T-cell (primary cell): Measurements from ENCODE around the gene PIP4K2B. TPM values are rescaled to one million over a fixed set of nuclear protein-coding genes. Genes with fewer than 3 reads are reported as not detected.

Experiments used
- ATAC-seq, 4 experiments: fragments of 200-7000 bp in 3 of 4; fragments of 150-1000 bp in 1 of 4; cut with Tn5 transposase; replicated peaks in 1 of 4; 1 replicate in 3 of 4; 2 replicates in 1 of 4; pipeline ENCODE4 v1.10.0; 2021; ENCODE audit warnings: moderate library complexity in 3 of 4, mild to moderate bottlenecking in 2 of 4, moderate number of reproducible peaks in 1 of 4
- CTCF ChIA-PET, 2 donors: fragments of 300-600 bp; sonication (Branson Sonifier 250); formaldehyde crosslinking; loops; one replicate each; lab custom pipeline; 2022; ENCODE audit warnings: antibody characterized with exemption in 2 of 2; lab: Charles Lee
- POLR2A ChIA-PET, 2 donors: fragments of 300-600 bp; sonication (Branson Sonifier 250); formaldehyde crosslinking; loops; one replicate each; lab custom pipeline; 2022; ENCODE audit warnings: antibody characterized with exemption in 2 of 2; lab: Charles Lee
- DNase-seq, 35 experiments: peaks; one replicate each; pipeline versions ENCODE4 v3.0.0 to v3.0.0-alpha.2; 2013 to 2023
- H3K27ac ChIP-seq: one replicate; pipeline ENCODE4 v1.5.1; 2013; ENCODE audit warnings: low read length
- H3K27me3 ChIP-seq, 2 experiments: replicated peaks in 1 of 2; 1 replicate in 1 of 2; 2 replicates in 1 of 2; pipeline versions ENCODE4 v1.6.1 to v1.7.0; 2013; ENCODE audit warnings: low read length in 1 of 2, mixed read lengths in 1 of 2; ENCODE audit not compliant: control insufficient read depth in 2 of 2, insufficient read depth in 2 of 2; ENCODE audit errors: extremely low read depth in 1 of 2
- H3K36me3 ChIP-seq, 2 donors: 1 replicate in 1 of 2; 2 replicates in 1 of 2; pipeline versions ENCODE4 v1.6.1 to v1.7.0; 2013; ENCODE audit warnings: low read length in 1 of 2; ENCODE audit not compliant: control insufficient read depth in 2 of 2, insufficient read depth in 1 of 2; ENCODE audit errors: extremely low read depth in 1 of 2
- H3K4me1 ChIP-seq, 2 experiments: 1 replicate in 1 of 2; 2 replicates in 1 of 2; pipeline versions ENCODE4 v1.6.1 to v1.7.0; 2013; ENCODE audit warnings: low read length in 2 of 2, mixed read lengths in 1 of 2; ENCODE audit not compliant: insufficient read depth in 2 of 2, control insufficient read depth in 1 of 2; ENCODE audit errors: extremely low read depth in 1 of 2
- H3K4me3 ChIP-seq, 2 donors: 1 replicate in 1 of 2; 2 replicates in 1 of 2; pipeline versions ENCODE4 v1.5.1 to v1.7.0; 2013; ENCODE audit warnings: mild to moderate bottlenecking in 2 of 2, low read length in 1 of 2, moderate library complexity in 1 of 2; ENCODE audit not compliant: control insufficient read depth in 1 of 2; ENCODE audit errors: extremely low read depth in 1 of 2
- H3K9me3 ChIP-seq: 2 replicates; pipeline ENCODE4 v1.7.0; 2013
- H3K27ac Mint-ChIP-seq, 2 donors: one replicate each; pipeline ENCODE4 v1.8.0; 2020 to 2021; ENCODE audit warnings: mild to moderate bottlenecking in 2 of 2, mixed read lengths in 2 of 2
- H3K27me3 Mint-ChIP-seq, 2 donors: one replicate each; pipeline ENCODE4 v1.8.0; 2021 to 2022; ENCODE audit warnings: mixed read lengths in 2 of 2
- H3K36me3 Mint-ChIP-seq: one replicate; pipeline ENCODE4 v1.8.0; 2021; ENCODE audit warnings: mixed read lengths
- H3K4me1 Mint-ChIP-seq, 3 donors: one replicate each; pipeline ENCODE4 v1.8.0; 2020 to 2022; ENCODE audit warnings: mixed read lengths in 3 of 3, mild to moderate bottlenecking in 1 of 3
- H3K4me3 Mint-ChIP-seq, 3 donors: one replicate each; pipeline ENCODE4 v1.8.0; 2020 to 2022; ENCODE audit warnings: mild to moderate bottlenecking in 3 of 3, mixed read lengths in 3 of 3, moderate library complexity in 3 of 3
- H3K9me3 Mint-ChIP-seq, 3 donors: one replicate each; pipeline ENCODE4 v1.8.0; 2020 to 2022; ENCODE audit warnings: mixed read lengths in 3 of 3
- WGBS: methylation state at CpG from one replicate; pipeline ENCODE4 v1.1.5; 2013; ENCODE audit warnings: missing lambda C conversion rate; ENCODE audit not compliant: insufficient coverage; 5-methylcytosine and 5-hydroxymethylcytosine counted together
- total RNA-seq, 35 experiments: library from RNA in 6 of 35; stranded (reverse) in 6 of 35; fragments of 120-200 nt in 1 of 35; gene quantifications; one replicate each; pipeline versions ENCODE4 v1.2.1 to v1.2.4 and lab custom pipeline; 2013 to 2026

The PIP4K2B gene
- total RNA-seq, 5 donors from 2014 or later (not counting 1 experiment from before 2014, with no cell fraction given) = 36.4 to 60.3 (median 52.6) TPM

GRCh38 chr17:38815576-38816193, 16.3 kb upstream of the PIP4K2B start:
- peak in 3 of 35 experiments; percentile 5 to 49 (median 7) for DNase-seq

GRCh38 chr17:38809828-38810227, 10.5 kb upstream of the PIP4K2B start:
- peaks cover 9 to 75% of the 10 kb centered on the region in 2 donors for H3K36me3 ChIP-seq
- H3K27ac Mint-ChIP-seq = no peak overlapping the region
- 94% methylated on average over 7 of the region's 7 CpGs for WGBS
- H3K9me3 ChIP-seq = no peaks in the 10 kb centered on the region
- no peaks in the 10 kb centered on the region for H3K27me3 Mint-ChIP-seq
- no peak for ATAC-seq
- no peaks in the 10 kb centered on the region for H3K9me3 Mint-ChIP-seq
- ChIA-PET POLR2A (interaction anchor here in 1 of 2 donors (0.7 kb wide), 2 partner anchors 53 to 128 kb away, joined by 3 to 4 read pairs; no protein-coding TSS in a partner anchor), CTCF (no interaction called here)
- H3K27me3 ChIP-seq = peaks cover 0 to 4% of the 10 kb centered on the region in 2 experiments
- H3K4me3 Mint-ChIP-seq = no peak overlapping the region
- peaks cover 37% of the 10 kb centered on the region for H3K36me3 Mint-ChIP-seq
- H3K4me3 ChIP-seq = no peak overlapping the region
- no peaks in the 10 kb centered on the region for H3K4me1 Mint-ChIP-seq
- no peak overlapping the region for H3K27ac ChIP-seq
- no peaks in the 10 kb centered on the region for H3K4me1 ChIP-seq
- no peak for DNase-seq

More at GRCh38 chr17:38815576-38816193, 16.3 kb upstream of the PIP4K2B start:
- peaks cover 3 to 65% of the 10 kb centered on the region in 2 donors for H3K36me3 ChIP-seq
- H3K27me3 Mint-ChIP-seq = no peaks in the 10 kb centered on the region
- H3K4me3 Mint-ChIP-seq = no peak overlapping the region
- no peaks in the 10 kb centered on the region for H3K9me3 ChIP-seq
- peak overlapping the region in 1 of 2 donors; percentile 1 for H3K27ac Mint-ChIP-seq
- H3K4me3 ChIP-seq = no peak overlapping the region
- no peak overlapping the region for H3K27ac ChIP-seq
- peaks cover 0 to 6% of the 10 kb centered on the region in 2 experiments for H3K4me1 ChIP-seq
- no peaks in the 10 kb centered on the region for H3K27me3 ChIP-seq
- ChIA-PET POLR2A (no interaction called here), CTCF (no interaction called here)
- H3K9me3 Mint-ChIP-seq = no peaks in the 10 kb centered on the region
- peaks cover 0 to 13% (median 12%) of the 10 kb centered on the region in 3 donors for H3K4me1 Mint-ChIP-seq
- H3K36me3 Mint-ChIP-seq = peaks cover 21% of the 10 kb centered on the region
- whole genome bisulfite sequencing = 83% methylated on average over 1 of the region's 8 CpGs
- peak in 1 of 4 experiments; percentile 45 for ATAC-seq

- Mint-ChIP-seq H3K4me1 (peaks cover 40 to 43% (median 43%) of the 10 kb centered on the region in 3 donors), H3K27me3 (no peaks in the 10 kb centered on the region), H3K36me3 (peaks cover 26% of the 10 kb centered on the region), H3K9me3 (no peaks in the 10 kb centered on the region), H3K4me3 (peak overlapping the region; percentile 80 to 95 (median 83)), H3K27ac (peak overlapping the region; percentile 86 to 88)
- no peaks in the 10 kb centered on the region for H3K27me3 ChIP-seq
- H3K4me1 ChIP-seq = peaks cover 17 to 20% of the 10 kb centered on the region in 2 experiments
- peak overlapping the region; percentile 78 for H3K27ac ChIP-seq
- 25% methylated on average over 4 of the region's 14 CpGs for WGBS
- H3K9me3 ChIP-seq = no peaks in the 10 kb centered on the region
- H3K36me3 ChIP-seq = peaks cover 3 to 39% of the 10 kb centered on the region in 2 donors
- CTCF ChIA-PET = no interaction called here
- POLR2A ChIA-PET = interaction anchor here in 1 of 2 donors (0.5 kb wide), 1 partner anchor 45 kb away, joined by 7 read pairs; no protein-coding TSS in a partner anchor
- H3K4me3 ChIP-seq = peak overlapping the region; percentile 92 to 96
- ATAC-seq (no peak), DNase-seq (no peak)
Measured at GRCh38 chr17:38800237-38800760, 943 bp upstream of the PIP4K2B start.

- H3K36me3 Mint-ChIP-seq = peaks cover 24% of the 10 kb centered on the region
- peak overlapping the region; percentile 60 to 68 for H3K4me3 ChIP-seq
Measured at GRCh38 chr17:38798614-38799500, 499 bp downstream of the PIP4K2B start.

GRCh38 chr17:38797828-38798227, 1.5 kb downstream of the PIP4K2B start:
- CTCF ChIA-PET = no interaction called here
- peak overlapping the region; percentile 28 for H3K27ac ChIP-seq
- POLR2A ChIA-PET = no interaction called here
- no peaks in the 10 kb centered on the region for H3K9me3 ChIP-seq
- peak overlapping the region; percentile 60 to 68 for H3K4me3 ChIP-seq
- Mint-ChIP-seq H3K36me3 (peaks cover 21% of the 10 kb centered on the region), H3K27ac (peak overlapping the region; percentile 91 to 94), H3K9me3 (no peaks in the 10 kb centered on the region), H3K27me3 (no peaks in the 10 kb centered on the region), H3K4me3 (peak overlapping the region; percentile 87 to 95 (median 94)), H3K4me1 (peaks cover 48 to 60% (median 55%) of the 10 kb centered on the region in 3 donors)
- peaks cover 0 to 29% of the 10 kb centered on the region in 2 donors for H3K36me3 ChIP-seq
- no peak for DNase-seq
- peaks cover 17 to 22% of the 10 kb centered on the region in 2 experiments for H3K4me1 ChIP-seq
- WGBS = 87% methylated on average over 5 of the region's 6 CpGs
- no peaks in the 10 kb centered on the region for H3K27me3 ChIP-seq
- ATAC-seq = no peak

More at GRCh38 chr17:38798614-38799500, 499 bp downstream of the PIP4K2B start:
- Mint-ChIP-seq H3K4me3 (peak overlapping the region; percentile 87 to 95 (median 94)), H3K9me3 (no peaks in the 10 kb centered on the region), H3K4me1 (peaks cover 45 to 58% (median 52%) of the 10 kb centered on the region in 3 donors), H3K27me3 (no peaks in the 10 kb centered on the region), H3K27ac (peak overlapping the region; percentile 91 to 94)
- no peaks in the 10 kb centered on the region for H3K27me3 ChIP-seq
- no peaks in the 10 kb centered on the region for H3K9me3 ChIP-seq
- peak overlapping the region; percentile 28 for H3K27ac ChIP-seq
- DNase-seq (peak in 30 of 35 experiments; percentile 6 to 71 (median 38)), ATAC-seq (peak; percentile 37 to 58 (median 50))
- ChIA-PET CTCF (no interaction called here), POLR2A (interaction anchor here in 1 of 2 donors (1.1 kb wide), 1 partner anchor 8 kb away, joined by 9 read pairs; no protein-coding TSS in a partner anchor)
- H3K4me1 ChIP-seq = peaks cover 17 to 22% of the 10 kb centered on the region in 2 experiments
- WGBS = under 1% methylated on average over 39 of the region's 53 CpGs
- peaks cover 2 to 34% of the 10 kb centered on the region in 2 donors for H3K36me3 ChIP-seq

GRCh38 chr17:38797158-38797490, 2.2 kb downstream of the PIP4K2B start:
- Histone ChIP-seq H3K9me3 (no peaks in the 10 kb centered on the region), H3K27me3 (no peaks in the 10 kb centered on the region), H3K4me3 (no peak overlapping the region), H3K27ac (no peak overlapping the region), H3K36me3 (peaks cover 0 to 22% of the 10 kb centered on the region in 2 donors), H3K4me1 (peaks cover 17 to 22% of the 10 kb centered on the region in 2 experiments)
- H3K27me3 Mint-ChIP-seq = no peaks in the 10 kb centered on the region
- ATAC-seq = no peak
- ChIA-PET POLR2A (no interaction called here), CTCF (no interaction called here)
- peaks cover 20% of the 10 kb centered on the region for H3K36me3 Mint-ChIP-seq
- peaks cover 53 to 60% (median 59%) of the 10 kb centered on the region in 3 donors for H3K4me1 Mint-ChIP-seq
- no peaks in the 10 kb centered on the region for H3K9me3 Mint-ChIP-seq
- WGBS = 73% methylated on average over 2 of the region's 5 CpGs
- peak overlapping the region; percentile 35 to 95 (median 94) for H3K4me3 Mint-ChIP-seq
- DNase-seq = no peak
- H3K27ac Mint-ChIP-seq = peak overlapping the region; percentile 91 to 94
